SIG-M5 treated with dmso at 0.1 percent for 504 hours (cell line): ENCODE measurements around the gene PPP1R27.
A peak's percentile ranks its signal among the peaks of the same experiment; 100 is the strongest.

Experiments used
- DNase-seq: peaks from one replicate; lab custom pipeline; 2025; ENCODE audit not compliant: unreplicated experiment; lab: John Stamatoyannopoulos, UW

Gene PPP1R27

DNA sequence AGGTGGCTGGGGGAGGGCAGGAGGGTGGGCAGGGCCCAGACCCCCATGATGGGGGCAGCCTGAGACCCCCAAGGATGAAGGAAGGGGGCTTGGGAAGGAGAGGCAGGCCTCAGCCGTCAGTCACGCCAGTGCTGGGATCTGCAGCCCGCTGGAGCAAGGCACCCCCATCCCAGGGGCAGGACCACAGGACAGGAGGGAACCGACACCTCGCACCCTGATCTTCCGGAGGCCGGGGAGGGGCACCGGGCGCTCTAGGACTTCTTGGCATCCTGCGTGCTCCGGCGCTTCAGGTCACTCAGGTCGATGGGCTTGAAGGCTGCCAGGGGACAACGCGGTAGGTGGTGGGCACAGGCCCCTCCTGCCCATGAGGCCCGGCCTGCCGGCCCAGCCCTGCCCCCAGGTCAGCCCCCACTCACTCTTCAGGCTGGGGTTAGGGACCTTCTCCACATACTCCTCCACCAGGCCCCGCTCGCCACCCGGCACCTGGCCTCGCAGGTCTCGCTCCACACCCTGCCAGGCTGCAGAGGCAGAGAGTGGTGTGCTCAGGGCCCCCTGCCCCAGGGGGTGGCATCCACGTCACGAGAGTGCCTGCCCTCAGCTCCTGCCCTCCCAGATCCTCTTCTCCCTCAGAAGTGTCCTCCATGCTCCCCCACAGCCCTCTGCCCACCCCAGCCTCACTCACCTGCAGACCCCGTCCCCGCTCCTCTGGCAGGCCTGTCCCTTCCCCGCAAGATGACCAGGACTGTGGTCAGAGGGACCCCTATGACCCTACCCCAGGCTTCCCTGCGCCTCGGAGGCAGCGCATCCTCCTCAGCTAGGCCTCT is 11.6 kb downstream of the PPP1R27 start:
- DNase-seq, result no peak

DNA sequence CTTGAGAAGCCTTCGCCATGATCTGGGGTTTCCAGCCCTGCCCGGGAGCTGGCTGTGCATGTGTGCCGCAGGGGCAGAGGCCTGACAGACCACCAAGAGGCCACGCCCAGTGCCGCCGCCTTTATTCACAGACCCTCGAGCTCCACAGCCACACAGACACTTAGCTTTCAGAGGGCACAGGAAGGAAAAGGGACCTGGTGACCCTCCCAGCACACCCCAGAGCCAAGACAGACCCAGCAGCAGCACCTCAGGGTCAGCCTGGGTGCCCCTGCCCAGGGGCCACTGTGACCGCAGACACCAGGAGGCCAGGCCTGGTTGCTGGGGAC is 12.6 kb downstream of the PPP1R27 start:
- no peak for DNase-seq

DNA sequence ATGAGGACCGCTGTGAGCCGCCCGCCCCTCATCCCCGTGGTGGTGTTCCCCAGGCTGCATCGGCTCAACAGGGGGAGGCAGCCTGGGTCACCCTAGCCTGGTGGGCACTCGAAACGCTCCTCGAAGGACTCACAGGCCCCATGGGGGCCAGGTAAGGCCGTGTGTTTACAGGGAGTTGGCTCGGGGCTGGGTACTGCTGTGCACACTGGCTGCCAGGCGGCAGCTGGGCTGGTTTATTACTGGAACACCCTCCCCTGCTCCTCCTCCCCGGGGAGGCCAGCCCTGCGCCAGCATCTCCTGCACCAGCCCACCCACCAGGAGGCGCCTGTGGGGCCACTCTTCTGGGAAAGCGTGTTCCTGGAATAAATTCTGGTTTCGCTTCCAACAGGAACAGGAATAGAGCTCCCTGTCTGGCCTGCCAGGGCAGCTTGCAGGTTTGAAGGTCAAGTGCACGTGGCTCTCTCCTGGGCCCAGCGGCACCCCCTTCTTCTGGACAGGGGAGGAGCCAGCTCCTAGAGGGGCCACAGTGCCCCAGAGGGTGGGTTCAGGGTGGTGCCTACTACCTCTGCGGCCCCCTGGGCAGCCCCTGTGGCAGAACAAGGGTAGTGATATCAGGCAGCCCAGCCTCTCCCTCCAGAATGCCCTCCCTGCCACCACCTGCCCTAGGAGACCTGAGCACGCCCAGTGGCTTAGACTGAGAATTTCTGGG is 13.1 kb downstream of the PPP1R27 start:
- DNase-seq, result peak; percentile 62

DNA sequence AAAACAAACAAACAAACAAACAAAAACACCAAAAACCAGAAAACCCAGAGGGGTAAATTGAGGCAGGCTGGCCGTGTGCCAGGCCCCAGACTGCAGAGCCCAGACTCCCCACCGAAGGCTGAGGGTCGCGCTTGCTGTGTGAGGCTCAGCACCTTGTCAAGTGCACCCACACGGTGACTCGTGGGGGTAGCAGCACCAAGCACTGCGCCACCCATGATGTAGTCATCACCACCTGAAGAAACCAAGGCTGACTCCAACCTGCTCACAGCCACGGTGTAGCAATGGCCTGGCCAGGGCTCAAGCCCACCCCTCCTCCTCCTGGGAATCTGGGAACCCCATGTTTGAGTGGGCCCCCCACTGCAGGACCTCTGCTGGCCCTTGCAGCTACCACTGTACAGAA is 13.7 kb downstream of the PPP1R27 start:
- no peak for DNase-seq

DNA sequence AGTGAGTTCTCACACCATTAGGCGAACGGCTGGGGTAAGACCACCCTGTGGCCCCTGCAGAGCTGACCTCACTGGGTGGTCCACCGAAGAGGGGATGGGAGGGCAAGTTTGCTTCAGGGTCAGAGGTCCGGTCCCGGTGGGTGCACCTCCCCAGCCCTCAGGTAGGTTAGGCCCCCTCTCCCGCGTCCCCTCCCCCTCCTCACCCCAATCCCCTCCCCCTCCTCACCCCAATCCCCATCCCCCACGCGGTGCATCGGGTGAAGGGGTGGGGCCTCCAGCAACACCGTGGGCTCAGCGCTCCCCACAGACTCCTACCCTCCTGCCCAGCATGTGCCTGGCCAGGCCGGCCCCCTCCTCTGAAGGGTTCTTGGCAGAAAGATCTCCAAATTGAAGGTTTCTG is 15.1 kb downstream of the PPP1R27 start:
- no peak for DNase-seq

DNA sequence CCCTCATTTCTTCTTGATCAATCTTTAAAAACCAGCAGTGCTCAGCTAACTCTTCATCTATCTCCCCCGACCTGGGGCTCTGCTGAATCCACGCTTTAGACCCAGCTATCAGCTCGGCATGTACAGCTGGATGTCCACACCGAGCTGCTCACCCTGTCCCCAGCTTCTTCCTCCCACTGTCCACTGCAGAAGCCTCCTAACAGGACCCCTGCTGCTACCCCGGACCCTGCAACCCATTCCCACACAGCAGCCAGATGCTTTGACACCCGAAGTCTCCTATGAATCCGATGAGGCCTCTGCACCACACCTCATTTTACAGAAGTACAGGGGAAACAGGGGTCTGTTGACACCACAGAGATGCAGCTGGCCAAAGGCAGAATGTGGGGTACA is 17.1 kb downstream of the PPP1R27 start:
- DNase-seq, result no peak

DNA sequence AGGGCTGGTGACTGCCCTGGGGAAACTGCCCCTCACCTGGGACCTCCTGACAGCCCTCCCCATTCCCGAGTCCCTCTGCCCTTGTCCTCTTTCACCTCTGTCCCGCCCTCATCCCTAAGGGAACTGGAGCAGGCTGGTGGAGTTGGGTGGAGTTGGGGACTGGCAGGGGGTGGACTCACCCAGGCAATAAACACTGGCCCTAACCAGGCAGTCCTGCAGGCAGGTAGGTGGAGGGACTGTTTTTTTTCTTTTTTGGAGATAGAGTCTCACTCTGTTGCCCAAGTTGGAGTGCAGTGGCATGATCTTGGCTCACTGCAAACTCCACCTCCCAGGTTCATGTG is 19.2 kb downstream of the PPP1R27 start:
- no peak for DNase-seq

DNA sequence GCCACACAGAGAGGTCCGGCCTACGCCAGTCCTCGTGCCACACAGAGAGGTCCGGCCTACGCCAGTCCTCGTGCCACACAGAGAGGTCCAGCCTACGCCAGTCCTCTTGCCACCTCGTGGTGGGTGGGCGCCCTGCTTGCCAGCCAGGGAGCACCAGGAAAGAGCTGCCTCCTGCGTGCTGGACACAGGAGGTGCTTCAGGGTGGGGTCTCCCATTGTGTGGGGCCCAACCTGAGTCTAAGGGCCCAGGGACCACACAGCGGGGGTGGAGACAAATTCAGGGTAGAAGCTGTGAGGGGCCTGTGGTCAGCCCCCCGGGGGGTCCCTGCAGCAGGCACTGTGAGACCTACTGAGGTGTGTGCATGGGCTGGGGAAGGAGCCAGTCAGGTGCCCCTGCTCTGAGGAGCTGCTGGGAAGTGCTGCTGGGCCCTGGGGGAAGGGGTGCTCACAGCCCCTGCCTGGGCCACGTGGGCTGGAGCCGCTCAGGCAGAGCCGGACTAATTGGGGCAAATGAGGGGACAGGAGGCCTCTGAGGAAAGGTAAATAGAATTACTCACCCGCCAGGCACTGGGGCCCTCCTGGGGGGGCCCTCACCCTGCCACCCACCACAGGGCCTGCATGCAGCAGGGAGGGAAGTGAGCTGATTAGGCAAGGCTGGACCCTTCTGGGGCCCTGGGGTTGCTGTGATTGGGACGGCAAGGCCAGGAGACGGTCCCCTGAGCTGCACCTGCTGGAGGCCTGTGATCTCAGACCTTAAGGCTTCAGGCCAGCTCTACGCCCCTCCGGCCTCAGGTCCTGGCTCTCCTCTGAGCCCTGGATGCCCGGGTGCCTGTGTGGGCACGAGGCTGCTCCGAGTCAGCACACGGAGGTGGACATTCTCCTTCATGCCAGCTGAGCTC is 19.9 kb downstream of the PPP1R27 start:
- DNase-seq, result no peak

DNA sequence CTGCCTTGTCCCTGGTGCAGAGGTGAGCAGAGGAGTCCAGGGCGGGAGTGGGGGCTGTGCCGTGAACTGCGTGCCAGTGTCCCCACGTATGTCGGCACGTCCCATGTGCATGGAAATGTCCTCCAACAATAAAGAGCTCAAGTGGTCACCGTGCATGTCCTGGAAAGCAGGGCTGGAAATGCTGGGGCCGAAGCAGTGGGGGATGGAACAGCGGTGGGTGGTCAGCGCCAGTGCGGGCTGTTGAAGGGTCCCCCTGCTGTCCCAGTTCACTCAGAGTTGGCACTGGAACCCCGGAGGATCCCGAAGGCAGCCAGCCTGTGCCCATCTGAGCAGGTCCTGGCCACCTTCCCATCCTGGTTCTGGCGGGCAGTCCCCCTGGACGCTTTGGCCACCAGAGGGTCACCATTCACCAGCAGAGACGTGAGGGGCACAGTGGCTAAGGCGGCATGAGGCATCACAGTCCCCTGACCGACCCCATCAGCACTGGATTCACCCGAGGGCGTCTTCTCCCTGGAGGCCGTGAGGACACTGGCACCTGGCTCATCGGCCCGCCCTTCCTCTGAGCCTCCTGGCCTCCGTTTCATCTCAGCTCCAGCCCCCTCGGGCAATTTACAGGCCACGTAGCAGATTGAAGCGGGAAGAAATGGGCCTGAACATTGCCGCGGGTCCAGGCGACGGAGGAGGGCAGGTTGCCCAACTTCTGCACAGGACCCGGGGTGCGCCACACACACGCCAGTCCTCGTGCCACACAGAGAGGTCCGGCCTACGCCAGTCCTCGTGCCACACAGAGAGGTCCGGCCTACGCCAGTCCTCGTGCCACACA is 20.8 kb downstream of the PPP1R27 start:
- DNase-seq, result no peak

DNA sequence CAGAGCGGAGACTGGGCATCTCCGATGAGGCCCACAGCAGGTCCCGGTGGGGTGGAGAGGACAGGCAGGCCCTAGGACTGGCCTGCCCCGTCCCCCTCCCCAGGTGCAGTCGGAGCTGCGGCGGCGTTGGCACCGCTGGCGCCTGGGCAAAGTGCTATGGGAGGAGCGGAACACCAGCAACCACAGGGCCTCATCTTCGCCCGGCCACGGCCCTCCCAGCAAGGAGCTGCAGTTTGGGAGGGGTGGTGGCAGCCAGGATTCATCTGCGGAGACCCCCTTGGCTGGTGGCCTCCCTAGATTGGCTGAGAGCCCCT is 21.5 kb downstream of the PPP1R27 start:
- no peak for DNase-seq

DNA sequence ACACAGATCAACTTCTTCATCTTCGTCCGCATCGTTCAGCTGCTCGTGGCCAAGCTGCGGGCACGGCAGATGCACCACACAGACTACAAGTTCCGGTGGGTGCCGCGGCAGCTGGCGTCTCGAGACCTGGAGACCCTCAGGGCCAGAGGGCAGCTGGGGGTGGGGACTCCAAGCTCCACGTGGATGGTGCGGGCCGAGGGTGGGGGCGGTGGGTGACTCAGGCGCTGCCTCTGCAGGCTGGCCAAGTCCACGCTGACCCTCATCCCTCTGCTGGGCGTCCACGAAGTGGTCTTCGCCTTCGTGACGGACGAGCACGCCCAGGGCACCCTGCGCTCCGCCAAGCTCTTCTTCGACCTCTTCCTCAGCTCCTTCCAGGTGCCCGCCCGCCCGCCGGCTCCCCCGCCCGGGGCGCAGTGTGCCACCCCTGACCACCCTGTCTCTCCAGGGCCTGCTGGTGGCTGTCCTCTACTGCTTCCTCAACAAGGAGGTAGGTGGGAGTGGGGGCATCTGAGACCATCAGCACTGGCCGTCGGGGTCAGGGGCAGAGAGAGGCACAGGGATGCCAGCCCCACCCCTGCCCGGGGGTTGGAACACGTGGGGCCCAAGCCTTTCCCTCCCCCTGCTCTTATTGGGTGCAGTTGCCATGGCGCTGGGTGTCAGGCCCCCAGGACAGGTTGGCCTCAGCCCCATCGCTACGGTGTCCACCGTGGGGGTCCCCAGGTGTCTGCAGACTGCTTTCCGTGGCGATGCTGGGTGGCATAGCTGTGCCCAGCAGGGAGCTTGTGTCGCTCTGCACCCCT is 22.1 kb downstream of the PPP1R27 start:
- DNase-seq, result no peak

DNA sequence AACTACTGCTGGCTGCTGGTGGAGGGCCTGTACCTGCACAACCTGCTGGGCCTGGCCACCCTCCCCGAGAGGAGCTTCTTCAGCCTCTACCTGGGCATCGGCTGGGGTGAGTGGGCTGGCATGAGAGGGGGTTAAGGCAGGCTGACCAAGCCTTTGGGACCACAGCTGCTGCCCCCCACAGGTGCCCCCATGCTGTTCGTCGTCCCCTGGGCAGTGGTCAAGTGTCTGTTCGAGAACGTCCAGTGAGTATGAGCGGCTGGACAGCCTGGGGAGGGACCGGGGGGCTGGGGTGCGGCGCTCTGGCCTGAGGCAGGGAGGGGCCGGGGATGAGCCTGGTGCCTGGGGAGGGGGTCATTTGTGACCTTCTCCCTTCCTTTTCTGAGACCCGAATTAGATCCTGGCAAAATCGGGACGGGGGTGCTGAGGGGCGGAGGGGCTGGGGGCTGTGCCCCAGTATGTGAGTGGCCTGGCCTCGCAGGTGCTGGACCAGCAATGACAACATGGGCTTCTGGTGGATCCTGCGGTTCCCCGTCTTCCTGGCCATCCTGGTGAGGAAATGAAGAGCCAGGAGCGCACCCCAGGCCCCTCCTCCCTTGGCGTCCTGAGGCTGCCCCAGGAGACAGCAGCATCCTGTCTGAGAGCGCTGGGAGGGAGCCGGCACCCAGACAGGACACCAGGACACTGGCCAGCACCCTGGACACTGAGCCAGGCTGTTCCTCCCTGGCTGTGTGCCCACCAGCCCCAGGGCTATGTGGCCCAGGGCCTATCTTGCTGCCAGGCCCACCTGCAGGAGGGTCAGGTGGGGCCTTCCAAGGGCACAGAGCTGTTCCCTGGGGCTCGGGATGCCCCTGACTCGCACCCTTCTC is 22.9 kb downstream of the PPP1R27 start:
- no peak for DNase-seq

DNA sequence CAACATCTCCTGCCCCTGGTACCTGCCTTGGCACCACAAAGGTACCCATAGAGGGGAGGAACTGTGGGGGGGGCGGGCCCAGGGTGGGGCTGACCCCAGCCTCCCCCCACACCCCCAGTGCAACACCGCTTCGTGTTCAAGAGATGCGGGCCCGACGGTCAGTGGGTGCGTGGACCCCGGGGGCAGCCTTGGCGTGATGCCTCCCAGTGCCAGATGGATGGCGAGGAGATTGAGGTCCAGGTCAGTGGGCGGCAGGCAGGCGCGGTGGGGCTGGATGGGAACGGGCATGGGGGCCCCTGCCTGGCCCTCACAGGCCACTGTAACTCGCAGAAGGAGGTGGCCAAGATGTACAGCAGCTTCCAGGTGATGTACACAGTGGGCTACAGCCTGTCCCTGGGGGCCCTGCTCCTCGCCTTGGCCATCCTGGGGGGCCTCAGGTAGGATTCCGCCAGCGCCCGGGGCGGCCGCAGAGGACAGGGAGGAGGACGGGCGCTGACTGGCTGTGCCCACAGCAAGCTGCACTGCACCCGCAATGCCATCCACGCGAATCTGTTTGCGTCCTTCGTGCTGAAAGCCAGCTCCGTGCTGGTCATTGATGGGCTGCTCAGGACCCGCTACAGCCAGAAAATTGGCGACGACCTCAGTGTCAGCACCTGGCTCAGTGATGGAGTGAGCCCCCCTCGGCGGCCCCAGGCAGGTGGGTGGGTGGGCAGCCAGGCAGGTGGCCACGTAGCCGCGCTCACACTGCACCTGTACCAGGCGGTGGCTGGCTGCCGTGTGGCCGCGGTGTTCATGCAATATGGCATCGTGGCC is 23.8 kb downstream of the PPP1R27 start:
- no peak for DNase-seq

DNA sequence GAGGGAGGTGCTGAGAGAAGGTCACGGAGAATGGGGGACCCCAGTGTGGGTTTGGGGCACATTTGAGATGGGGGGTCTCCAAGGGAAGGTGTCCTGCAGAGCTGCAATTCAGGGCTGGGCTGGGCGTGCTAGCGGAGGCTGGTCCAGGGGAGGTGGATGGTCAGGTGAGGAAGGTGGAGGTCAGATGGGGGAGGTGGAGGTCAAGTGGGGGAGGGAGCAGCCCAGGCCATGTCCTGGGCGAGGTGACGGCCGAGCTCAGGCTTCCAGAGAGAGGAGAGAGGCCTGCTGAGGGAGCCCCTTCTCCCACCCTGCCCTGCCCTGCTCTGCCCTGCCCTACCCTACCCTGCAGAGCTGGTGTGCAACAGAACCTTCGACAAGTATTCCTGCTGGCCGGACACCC is 24.4 kb downstream of the PPP1R27 start:
- DNase-seq, result no peak

DNA sequence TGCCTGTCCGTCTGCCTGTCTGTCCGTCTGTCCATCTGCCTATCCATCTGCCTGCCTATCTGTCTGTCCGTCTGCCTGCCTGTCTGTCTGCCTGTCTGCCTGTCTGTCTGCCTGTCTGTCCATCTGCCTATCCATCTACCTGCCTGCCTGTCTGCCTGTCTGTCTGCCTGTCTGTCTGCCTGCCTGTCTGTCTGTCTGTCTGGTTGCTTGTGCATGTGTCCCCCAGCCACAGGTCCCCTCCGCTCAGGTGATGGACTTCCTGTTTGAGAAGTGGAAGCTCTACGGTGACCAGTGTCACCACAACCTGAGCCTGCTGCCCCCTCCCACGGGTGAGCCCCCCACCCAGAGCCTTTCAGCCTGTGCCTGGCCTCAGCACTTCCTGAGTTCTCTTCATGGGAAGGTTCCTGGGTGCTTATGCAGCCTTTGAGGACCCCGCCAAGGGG is 25.3 kb downstream of the PPP1R27 start:
- DNase-seq, result no peak

DNA sequence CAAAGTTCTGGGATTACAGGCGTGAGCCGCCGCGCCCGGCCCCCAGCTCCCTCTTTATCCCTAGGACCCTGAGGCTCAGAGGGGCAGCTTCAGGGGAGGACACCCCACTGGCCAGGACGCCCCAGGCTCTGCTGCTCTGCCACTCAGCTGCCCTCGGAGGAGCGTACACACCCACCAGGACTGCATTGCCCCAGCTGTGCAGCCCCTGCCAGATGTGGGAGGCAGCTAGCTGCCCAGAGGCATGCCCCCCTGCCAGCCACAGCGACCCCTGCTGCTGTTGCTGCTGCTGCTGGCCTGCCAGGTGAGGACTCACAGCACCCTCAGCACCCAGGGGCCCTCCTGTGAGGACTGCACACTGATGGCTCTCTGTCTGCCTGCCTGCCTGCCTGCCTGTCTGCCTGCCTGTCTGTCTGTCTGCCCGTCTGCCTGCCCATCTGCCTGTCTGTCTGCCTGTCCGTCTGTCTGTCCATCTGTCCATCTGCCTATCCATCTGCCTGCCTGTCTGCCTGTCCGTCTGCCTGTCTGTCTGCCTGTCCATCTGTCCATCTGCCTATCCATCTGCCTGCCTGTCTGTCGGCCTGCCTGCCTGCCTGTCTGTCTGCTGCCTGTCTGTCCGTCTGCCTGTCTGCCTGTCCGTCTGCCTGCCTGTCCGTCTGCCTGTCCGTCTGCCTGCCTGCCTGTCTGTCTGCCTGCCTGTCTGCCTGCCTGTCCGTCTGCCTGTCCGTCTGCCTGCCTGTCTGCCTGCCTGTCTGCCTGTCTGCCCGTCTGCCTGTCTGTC is 25.9 kb downstream of the PPP1R27 start:
- no peak for DNase-seq

DNA sequence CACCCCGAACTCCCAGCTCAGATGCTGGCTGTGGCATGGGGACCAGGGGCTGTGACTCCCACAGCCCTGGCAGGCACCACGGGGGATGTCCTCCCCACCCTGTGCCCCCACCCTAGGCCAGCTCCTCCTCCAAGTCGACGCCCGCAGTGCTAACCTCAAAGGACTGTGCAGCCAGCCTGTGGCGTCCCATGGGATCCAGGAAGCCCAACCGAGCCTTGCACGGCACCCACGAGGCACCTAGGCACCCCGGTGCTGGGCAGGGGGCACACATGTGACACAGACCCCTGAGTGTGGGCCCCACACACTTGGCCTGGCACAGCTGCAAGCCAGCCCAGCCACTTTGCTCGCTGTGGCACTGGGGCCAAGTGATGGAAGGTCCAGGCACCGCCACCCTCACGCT is 27.0 kb downstream of the PPP1R27 start:
- no peak for DNase-seq

DNA sequence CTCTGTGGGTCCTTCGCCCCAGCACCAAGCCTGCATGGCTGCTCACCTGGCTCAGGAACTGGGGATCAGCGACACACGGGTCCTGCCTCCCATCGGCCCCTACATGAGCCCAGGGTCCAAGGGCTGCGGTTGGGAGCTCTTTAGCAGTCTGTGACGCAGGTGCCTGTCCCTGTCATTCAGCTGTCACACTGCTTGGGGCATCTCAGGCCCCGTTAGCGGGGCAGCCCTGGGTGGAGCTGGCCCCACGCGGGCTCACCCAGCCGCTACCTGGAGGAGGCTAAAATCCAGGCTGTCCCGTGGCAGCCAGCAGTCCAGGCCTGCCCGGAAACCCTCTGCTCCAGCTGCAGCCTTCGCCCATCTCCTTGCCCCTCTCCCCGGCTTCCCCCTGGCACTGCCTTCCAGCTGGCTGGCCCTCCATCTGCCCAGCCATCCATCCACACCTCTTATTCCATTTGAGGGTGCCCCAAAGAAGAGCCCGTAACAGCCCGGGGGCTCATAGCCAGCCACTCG is 27.6 kb downstream of the PPP1R27 start:
- no peak for DNase-seq
